PC-9 (cell line): ENCODE data around the gene CNPPD1. TPM values are rescaled to one million over a fixed set of nuclear protein-coding genes. Genes with fewer than 3 reads are reported as not detected.

Experiments used
- BruUV-seq: library from RNA; stranded (reverse); fragments of 400-500 nt; replicated peaks from 2 replicates; lab custom pipeline; 2021; lab: Mats Ljungman, UMichigan
- CTCF ChIA-PET: fragments of 300-600 bp; sonication (Branson Sonifier 250); formaldehyde crosslinking; loops from one replicate; lab custom pipeline; 2022; ENCODE audit warnings: antibody characterized with exemption; lab: Charles Lee
- POLR2A ChIA-PET: fragments of 300-600 bp; sonication (Branson Sonifier 250); formaldehyde crosslinking; loops from one replicate; lab custom pipeline; 2022; ENCODE audit warnings: antibody characterized with exemption; ENCODE audit not compliant: unreplicated experiment; lab: Charles Lee
- DNase-seq, 2 experiments: peaks; one replicate each; pipeline versions ENCODE4 v3.0.0 to v3.0.0-alpha.2; 2015 to 2022; ENCODE audit warnings: mixed read lengths in 1 of 2
- H2AFZ ChIP-seq: fragments of 200-600 bp; sonication (generic); 2 replicates; pipeline ENCODE4 v1.8.1; 2017; ENCODE audit warnings: antibody characterized with exemption
- H3F3A ChIP-seq: fragments of 200-600 bp; sonication (generic); 2 replicates; pipeline ENCODE4 v1.8.1; 2017; ENCODE audit warnings: antibody characterized with exemption, mild to moderate bottlenecking, low read depth; ENCODE audit not compliant: insufficient read depth
- H3K27ac ChIP-seq: fragments of 200-600 bp; sonication (generic); 2 replicates; pipeline ENCODE4 v1.6.1; 2016; ENCODE audit warnings: mixed run types
- H3K27me3 ChIP-seq: fragments of 200-600 bp; sonication (generic); 2 replicates; pipeline ENCODE4 v1.6.1; 2016; ENCODE audit warnings: low read depth, mixed run types; ENCODE audit not compliant: insufficient read depth
- H3K36me3 ChIP-seq: fragments of 200-600 bp; sonication (generic); 2 replicates; pipeline ENCODE4 v1.6.1; 2016; ENCODE audit warnings: low read depth, mixed run types
- H3K4me1 ChIP-seq: fragments of 200-600 bp; sonication (generic); replicated peaks from 2 replicates; pipeline ENCODE4 v1.6.1; 2016; ENCODE audit warnings: mixed run types; ENCODE audit not compliant: insufficient read depth
- H3K4me2 ChIP-seq: fragments of 200-600 bp; sonication (generic); 2 replicates; pipeline ENCODE4 v1.6.1; 2017; ENCODE audit warnings: mixed run types
- H3K4me3 ChIP-seq: fragments of 200-600 bp; sonication (generic); 2 replicates; pipeline ENCODE4 v1.6.1; 2016; ENCODE audit warnings: mixed run types
- H3K79me2 ChIP-seq: fragments of 200-600 bp; sonication (generic); 2 replicates; pipeline ENCODE4 v1.6.1; 2017; ENCODE audit warnings: low read depth, mixed run types
- H3K9me2 ChIP-seq: fragments of 200-600 bp; sonication (generic); 2 replicates; pipeline ENCODE4 v1.8.1; 2017; ENCODE audit warnings: mild to moderate bottlenecking; ENCODE audit not compliant: insufficient read depth
- H3K9me3 ChIP-seq: fragments of 200-600 bp; sonication (generic); 2 replicates; pipeline ENCODE4 v1.8.1; 2016; ENCODE audit warnings: low read depth; ENCODE audit not compliant: insufficient read depth
- H4K20me1 ChIP-seq: fragments of 200-600 bp; sonication (generic); 2 replicates; pipeline ENCODE4 v1.8.1; 2017; ENCODE audit not compliant: insufficient read depth
- EZH2 ChIP-seq: fragments of 200-600 bp; sonication (generic); IDR thresholded peaks from 2 replicates; pipeline ENCODE4 v1.8.0; 2017; ENCODE audit warnings: antibody characterized with exemption, low read depth
- intact Hi-C: fragments of 100-400 bp; cut with micrococcal nuclease; formaldehyde crosslinking; loops from one replicate; pipeline ENCODE4 v1.10.0; 2022; ENCODE audit not compliant: unreplicated experiment
- total RNA-seq: library from RNA; stranded (reverse); gene quantifications from 2 replicates; pipeline ENCODE4 v1.2.3, GENCODE V29; 2021
- TF ChIP-seq, protein P1 (sequence below): fragments of 200-600 bp; sonication (generic); conservative IDR thresholded peaks from 2 replicates; pipeline ENCODE4 v1.6.1; 2017; ENCODE audit warnings: mixed run types, antibody characterized with exemption, mild to moderate bottlenecking, moderate library complexity

CNPPD1 gene
- total RNA-seq, 1 experiment from 2014 or later, result 37.1 TPM

DNA sequence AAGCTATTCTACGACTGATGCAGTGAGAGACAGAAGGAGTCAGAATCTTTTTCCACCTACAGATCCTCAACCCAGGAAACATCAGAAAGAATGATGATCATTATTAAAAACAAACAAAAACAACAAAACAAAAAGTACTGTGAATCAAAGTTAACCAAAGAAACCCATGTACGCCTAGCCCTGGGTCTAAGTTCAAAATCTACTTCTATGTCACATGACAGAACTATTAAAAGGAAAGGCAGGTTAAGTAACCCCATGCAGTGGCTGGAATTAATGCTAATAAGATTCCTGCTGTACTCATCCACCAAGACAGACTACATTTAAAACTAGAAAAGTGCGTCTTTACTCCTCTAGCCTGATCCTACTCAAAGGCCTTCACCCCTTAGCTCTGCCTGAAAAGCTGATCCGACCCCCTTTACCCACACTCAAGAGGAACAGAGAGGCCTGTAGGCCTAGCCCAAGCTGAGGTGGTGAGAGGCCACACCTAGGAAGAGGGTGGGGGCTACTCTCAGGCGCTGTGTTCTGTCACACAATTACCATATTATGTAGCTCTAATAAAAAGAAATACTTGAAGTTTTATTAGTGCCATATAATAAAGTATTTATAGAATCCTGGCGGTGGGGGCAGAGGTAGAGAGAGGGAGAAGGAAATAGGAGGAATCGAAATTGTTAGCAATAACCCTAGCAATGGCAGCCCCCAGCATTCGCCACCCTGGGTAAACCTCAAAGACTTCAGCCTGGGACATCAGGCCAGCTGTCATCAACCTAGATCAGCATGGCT is 53.2 kb downstream of the CNPPD1 start:
- BruUV-seq, result no TSS peak
- H3K4me2 ChIP-seq, result no peak overlapping the region
- H4K20me1 ChIP-seq, result no peaks in the 10 kb centered on the region; the same call in 1 of the 2 replicates
- peaks cover 15% of the 10 kb centered on the region; the same call in 1 of the 2 replicates for H3F3A ChIP-seq
- H3K9me2 ChIP-seq, result no peaks in the 10 kb centered on the region
- ChIA-PET CTCF (no interaction called here), POLR2A (interaction anchor here (0.6 kb wide), 1 partner anchor 62 kb away, joined by 4 read pairs; no protein-coding TSS in a partner anchor)
- intact Hi-C loops, result no loop called here
- H3K9me3 ChIP-seq, result no peaks in the 10 kb centered on the region
- H3K27ac ChIP-seq, result no peak overlapping the region
- H3K27me3 ChIP-seq, result no peaks in the 10 kb centered on the region
- no peaks in the 10 kb centered on the region for H3K79me2 ChIP-seq
- no peak for TF ChIP-seq EZH2
- H3K4me3 ChIP-seq, result no peak overlapping the region
- H3K4me1 ChIP-seq, result peaks cover 42% of the 10 kb centered on the region
- H3K36me3 ChIP-seq, result no peaks in the 10 kb centered on the region
- no peak overlapping the region for H2AFZ ChIP-seq
- no peak for DNase-seq

- Histone ChIP-seq H3K36me3 (no peaks in the 10 kb centered on the region), H3K4me2 (peak overlapping the region; percentile 34), H3K27ac (no peak overlapping the region), H3K4me3 (no peak overlapping the region), H3K27me3 (no peaks in the 10 kb centered on the region), H3K4me1 (peaks cover 42% of the 10 kb centered on the region), H4K20me1 (no peaks in the 10 kb centered on the region; the same call in 1 of the 2 replicates), H3K9me2 (no peaks in the 10 kb centered on the region), H3F3A (peaks cover 15% of the 10 kb centered on the region; the same call in 1 of the 2 replicates), H3K9me3 (no peaks in the 10 kb centered on the region), H2AFZ (no peak overlapping the region), H3K79me2 (no peaks in the 10 kb centered on the region)
- CTCF ChIA-PET, result interaction anchor here (0.6 to 0.7 kb wide), 2 partner anchors 22 to 25 kb away, joined by 4 to 8 read pairs; no protein-coding TSS in a partner anchor
- no peak for TF ChIP-seq EZH2
- TF ChIP-seq, protein P1, sequence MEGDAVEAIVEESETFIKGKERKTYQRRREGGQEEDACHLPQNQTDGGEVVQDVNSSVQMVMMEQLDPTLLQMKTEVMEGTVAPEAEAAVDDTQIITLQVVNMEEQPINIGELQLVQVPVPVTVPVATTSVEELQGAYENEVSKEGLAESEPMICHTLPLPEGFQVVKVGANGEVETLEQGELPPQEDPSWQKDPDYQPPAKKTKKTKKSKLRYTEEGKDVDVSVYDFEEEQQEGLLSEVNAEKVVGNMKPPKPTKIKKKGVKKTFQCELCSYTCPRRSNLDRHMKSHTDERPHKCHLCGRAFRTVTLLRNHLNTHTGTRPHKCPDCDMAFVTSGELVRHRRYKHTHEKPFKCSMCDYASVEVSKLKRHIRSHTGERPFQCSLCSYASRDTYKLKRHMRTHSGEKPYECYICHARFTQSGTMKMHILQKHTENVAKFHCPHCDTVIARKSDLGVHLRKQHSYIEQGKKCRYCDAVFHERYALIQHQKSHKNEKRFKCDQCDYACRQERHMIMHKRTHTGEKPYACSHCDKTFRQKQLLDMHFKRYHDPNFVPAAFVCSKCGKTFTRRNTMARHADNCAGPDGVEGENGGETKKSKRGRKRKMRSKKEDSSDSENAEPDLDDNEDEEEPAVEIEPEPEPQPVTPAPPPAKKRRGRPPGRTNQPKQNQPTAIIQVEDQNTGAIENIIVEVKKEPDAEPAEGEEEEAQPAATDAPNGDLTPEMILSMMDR, result no peak
- POLR2A ChIA-PET, result interaction anchor here (0.7 kb wide), 1 partner anchor 261 kb away, joined by 13 read pairs; no protein-coding TSS in a partner anchor
- no TSS peak for BruUV-seq
- intact Hi-C loops, result no loop called here
- DNase-seq, result peak in 1 of 2 experiments; percentile 44
Observed at GRCh38 chr2:219122202-219122980, 54.3 kb downstream of the CNPPD1 start.

Other genes with a start within 250 kb of the CNPPD1 start
- 0.17 and 0.20 TPM in 2 replicates for gene CDK5R2, start 217.3 kb downstream of the CNPPD1 start, total RNA-seq
- not detected in 2 replicates for gene FEV, start 191.7 kb downstream of the CNPPD1 start, total RNA-seq
- not detected in 2 replicates for gene CRYBA2, start 183.5 kb downstream of the CNPPD1 start, total RNA-seq
- not detected in 2 replicates for gene CFAP65, start 135.4 kb downstream of the CNPPD1 start, total RNA-seq
- gene IHH, start 116.0 kb downstream of the CNPPD1 start, total RNA-seq, result not detected in 2 replicates
- gene NHEJ1, start 16.1 kb downstream of the CNPPD1 start, total RNA-seq, result 9.8 and 11.2 TPM in 2 replicates
- gene SLC23A3, start 6.9 kb downstream of the CNPPD1 start, total RNA-seq, result 7.1 and 7.9 TPM in 2 replicates
- 77.0 and 84.4 TPM in 2 replicates for gene RETREG2, start 1.4 kb upstream of the CNPPD1 start, total RNA-seq
- 24.6 and 39.4 TPM in 2 replicates for gene ZFAND2B, start 29.9 kb upstream of the CNPPD1 start, total RNA-seq
- gene ABCB6, start 42.0 kb upstream of the CNPPD1 start, total RNA-seq, result 33.7 and 41.4 TPM in 2 replicates
- gene ATG9A, start 52.7 kb upstream of the CNPPD1 start, total RNA-seq, result 56.0 and 64.5 TPM in 2 replicates
- 62.2 and 65.1 TPM in 2 replicates for gene ANKZF1, start 52.9 kb upstream of the CNPPD1 start, total RNA-seq
- 7.9 and 10.8 TPM in 2 replicates for gene GLB1L, start 68.5 kb upstream of the CNPPD1 start, total RNA-seq
- gene STK16, start 68.6 kb upstream of the CNPPD1 start, total RNA-seq, result 39.6 and 47.2 TPM in 2 replicates
- gene TUBA4B, start 76.3 kb upstream of the CNPPD1 start, total RNA-seq, result not detected in 2 replicates
- 118 and 157 TPM in 2 replicates for gene TUBA4A, start 77.0 kb upstream of the CNPPD1 start, total RNA-seq
- 38.5 and 47.5 TPM in 2 replicates for gene DNAJB2, start 102.4 kb upstream of the CNPPD1 start, total RNA-seq
- gene PTPRN, start 132.5 kb upstream of the CNPPD1 start, total RNA-seq, result not detected in 2 replicates
- not detected in 2 replicates for gene RESP18, start 155.8 kb upstream of the CNPPD1 start, total RNA-seq
- 99.1 and 107 TPM in 2 replicates for gene DNPEP, start 211.0 kb upstream of the CNPPD1 start, total RNA-seq
- 0.60 TPM in 1 of 2 replicates, not detected in the other for gene DES, start 241.5 kb upstream of the CNPPD1 start, total RNA-seq